ENCODE results near the gene APOA4. TPM values are rescaled to one million over a fixed set of nuclear protein-coding genes. Genes with fewer than 3 reads are reported as not detected.

The APOA4 gene
- total RNA-seq, 1 experiment from 2014 or later, result not detected

Other genes with a start within 250 kb of the APOA4 start
- gene BUD13, start 50.3 kb downstream of the APOA4 start, total RNA-seq (2021; ENCODE audit: unreplicated experiment), result 22.9 TPM
- gene ZPR1, start 35.3 kb downstream of the APOA4 start, total RNA-seq (2021; ENCODE audit: unreplicated experiment), result 56.3 TPM
- 0.12 TPM for gene APOA5, start 31.4 kb downstream of the APOA4 start, total RNA-seq (2021; ENCODE audit: unreplicated experiment)
- 3.5 TPM for gene APOC3, start 6.6 kb upstream of the APOA4 start, total RNA-seq (2021; ENCODE audit: unreplicated experiment)
- gene APOA1, start 14.3 kb upstream of the APOA4 start, total RNA-seq (2021; ENCODE audit: unreplicated experiment), result 2.0 TPM